ENCODE measurements around the gene DUS3L.
"Not testable (repeated sequence)": the region's sequence is repeated elsewhere in the genome, so short reads cannot be mapped to it uniquely, and the experiment has no call there.

The DUS3L gene

GRCh38 chr19:5799247-5800241, 8.6 kb upstream of the DUS3L start:
- no peak for DNase-seq (ENCODE audit: low spot score)

- DNase-seq (ENCODE audit: low spot score): no peak
These were observed 7.3 kb upstream of the DUS3L start for GRCh38 chr19:5798244-5798643.

- no peak for DNase-seq (ENCODE audit: low spot score)
These were observed 4.5 kb upstream of the DUS3L start for GRCh38 chr19:5795382-5795919.

- no peak for DNase-seq (ENCODE audit: low spot score)
These were observed 2.2 kb upstream of the DUS3L start for GRCh38 chr19:5793188-5793587.

- no peak for DNase-seq (ENCODE audit: low spot score)
These were observed 1.3 kb upstream of the DUS3L start for GRCh38 chr19:5792224-5792623.

GRCh38 chr19:5789886-5790558, 941 bp downstream of the DUS3L start:
- no peak for DNase-seq (ENCODE audit: low spot score)

GRCh38 chr19:5789351-5789761, 1.6 kb downstream of the DUS3L start:
- DNase-seq (ENCODE audit: low spot score): no peak

GRCh38 chr19:5788422-5788821, 2.5 kb downstream of the DUS3L start:
- DNase-seq (ENCODE audit: low spot score): no peak

GRCh38 chr19:5787409-5788182, 3.4 kb downstream of the DUS3L start:
- DNase-seq (ENCODE audit: low spot score): no peak

- DNase-seq (ENCODE audit: low spot score): no peak
These were observed 4.2 kb downstream of the DUS3L start for GRCh38 chr19:5786593-5787408.

GRCh38 chr19:5785423-5785822, 5.5 kb downstream of the DUS3L start:
- no peak for DNase-seq (ENCODE audit: low spot score)

GRCh38 chr19:5784581-5785147, 6.3 kb downstream of the DUS3L start, which contains the start of gene PRR22:
Gene PRR22, minus strand, starts transcription at chr19:5784746. Its CDS starts 86 bp downstream, at chr19:5784660.
- no peak for DNase-seq (ENCODE audit: low spot score)

- no peak for DNase-seq (ENCODE audit: low spot score)
These were observed 7.7 kb downstream of the DUS3L start for GRCh38 chr19:5782945-5783919.

GRCh38 chr19:5782322-5782721, 8.6 kb downstream of the DUS3L start:
- DNase-seq (ENCODE audit: low spot score): no peak

GRCh38 chr19:5780916-5781315, 10.0 kb downstream of the DUS3L start:
- not testable (repeated sequence) for DNase-seq (ENCODE audit: low spot score)

GRCh38 chr19:5778402-5778801, 12.6 kb downstream of the DUS3L start:
- DNase-seq (ENCODE audit: low spot score): no peak

- DNase-seq (ENCODE audit: low spot score): no peak
These were observed 15.2 kb downstream of the DUS3L start for GRCh38 chr19:5775668-5776309.

- no peak for DNase-seq (ENCODE audit: low spot score)
These were observed 16.0 kb downstream of the DUS3L start for GRCh38 chr19:5774921-5775320.

- DNase-seq (ENCODE audit: low spot score): no peak
These were observed 17.7 kb downstream of the DUS3L start for GRCh38 chr19:5773276-5773675.

Measured in Ammon's horn (tissue), 1 donor.